HepG2 (cell line): ENCODE measurements around the gene PDIK1L. TPM values are rescaled to one million over a fixed set of nuclear protein-coding genes. Genes with fewer than 3 reads are reported as not detected.

ENCODE experiments used
- ARNT2 ChIP-seq: sonication (generic); formaldehyde crosslinking; IDR thresholded peaks from 2 replicates; pipeline ENCODE4 v1.8.0; 2022; ENCODE audit warnings: mild to moderate bottlenecking, low read depth, missing genetic modification reagents, moderate library complexity
- HOXA3 ChIP-seq: sonication (generic); formaldehyde crosslinking; IDR thresholded peaks from 2 replicates; pipeline ENCODE4 v1.5.0; 2020; ENCODE audit warnings: missing genetic modification reagents
- KAT2B ChIP-seq: fragments of 150-350 bp; IDR thresholded peaks from 2 replicates; pipeline ENCODE4 v1.6.1; 2014; ENCODE audit warnings: low read depth, low read length, borderline replicate concordance
- KAT7 ChIP-seq: IDR thresholded peaks from 2 replicates; pipeline ENCODE4 v1.6.1; 2018; ENCODE audit warnings: borderline replicate concordance, missing compliant biosample characterization
- KDM2A ChIP-seq: sonication (generic); formaldehyde crosslinking; IDR thresholded peaks from 2 replicates; pipeline ENCODE4 v1.4.0; 2020; ENCODE audit warnings: low read depth, missing genetic modification reagents, borderline replicate concordance
- MED13 ChIP-seq: sonication (generic); formaldehyde crosslinking; IDR thresholded peaks from 2 replicates; pipeline ENCODE4 v1.5.0; 2020; ENCODE audit warnings: missing genetic modification reagents
- NFE2L1 ChIP-seq: sonication (generic); formaldehyde crosslinking; IDR thresholded peaks from 2 replicates; pipeline ENCODE4 v1.4.0; 2020; ENCODE audit warnings: missing genetic modification reagents, mild to moderate bottlenecking, borderline replicate concordance
- NRL ChIP-seq: sonication (generic); formaldehyde crosslinking; IDR thresholded peaks from 2 replicates; pipeline ENCODE4 v1.5.0; 2020; ENCODE audit warnings: missing genetic modification reagents, mild to moderate bottlenecking, moderate library complexity, borderline replicate concordance
- POLR2A ChIP-seq, 2 experiments: IDR thresholded peaks; 2 replicates each; pipeline ENCODE4 v1.6.1; 2011; ENCODE audit warnings: low read depth in 2 of 2, low read length in 2 of 2, mild to moderate bottlenecking in 1 of 2, moderate library complexity in 1 of 2; ENCODE audit not compliant: insufficient read depth in 1 of 2
- TCF12 ChIP-seq, 2 experiments: fragments of 450-650 bp in 1 of 2; sonication (generic) in 1 of 2; formaldehyde crosslinking in 1 of 2; IDR thresholded peaks; 2 replicates each; pipeline versions ENCODE4 v1.6.1 to v1.8.0; 2017 to 2022; ENCODE audit warnings: antibody characterized with exemption in 1 of 2, mild to moderate bottlenecking in 1 of 2, missing genetic modification reagents in 1 of 2, moderate library complexity in 1 of 2
- ZNF17 ChIP-seq: sonication (generic); formaldehyde crosslinking; IDR thresholded peaks from 2 replicates; pipeline ENCODE4 v1.5.0; 2020; ENCODE audit warnings: mild to moderate bottlenecking, missing genetic modification reagents
- ZNF274 ChIP-seq: sonication (generic); formaldehyde crosslinking; IDR thresholded peaks from 2 replicates; pipeline ENCODE4 v1.5.1; 2020; ENCODE audit warnings: mild to moderate bottlenecking, missing genetic modification reagents
- ZNF329 ChIP-seq: sonication (generic); formaldehyde crosslinking; IDR thresholded peaks from 2 replicates; pipeline ENCODE4 v1.9.0; 2021; ENCODE audit warnings: low read depth, mild to moderate bottlenecking, missing genetic modification reagents
- ZNF83 ChIP-seq: sonication (generic); formaldehyde crosslinking; IDR thresholded peaks from 2 replicates; pipeline ENCODE4 v1.4.0; 2020; ENCODE audit warnings: missing genetic modification reagents, mild to moderate bottlenecking, borderline replicate concordance
- polyA plus RNA-seq, 8 experiments: library from polyadenylated mRNA; depleted of rRNA in 3 of 8; stranded (reverse) in 7 of 8; unstranded in 1 of 8; fragments of >200 nt; fragmentation: Illumina TruSeq in 4 of 8; extraction: Trizol in 4 of 8; gene quantifications; 2 replicates each; pipeline versions ENCODE4 v1.2.1 to v1.2.3, GENCODE V29; 2011 to 2016; ENCODE audit warnings: low read depth in 4 of 8, missing spikeins in 1 of 8, mixed read lengths in 1 of 8; ENCODE audit not compliant: insufficient read depth in 1 of 8
- total RNA-seq, 5 experiments: library from RNA; depleted of rRNA; stranded (reverse); fragments of >200 nt; fragmentation: Illumina TruSeq; extraction: Trizol; gene quantifications; 2 replicates each; pipeline ENCODE4 v1.2.3, GENCODE V29; 2016; ENCODE audit warnings: low read depth in 1 of 5
- TF ChIP-seq, protein P1 (sequence below): sonication (generic); formaldehyde crosslinking; IDR thresholded peaks from 2 replicates; pipeline ENCODE4 v1.5.1; 2020; ENCODE audit warnings: mild to moderate bottlenecking, missing genetic modification reagents, moderate library complexity
- TF ChIP-seq, protein P2 (sequence below), 2 experiments: sonication (generic) in 1 of 2; formaldehyde crosslinking in 1 of 2; IDR thresholded peaks; 2 replicates each; pipeline versions ENCODE4 v1.4.0 to v1.6.1; 2018 to 2020; ENCODE audit warnings: missing genetic modification reagents in 2 of 2, borderline replicate concordance in 1 of 2, low read depth in 1 of 2, mild to moderate bottlenecking in 1 of 2, missing biosample characterization in 1 of 2
- TF ChIP-seq, protein P3 (sequence below): sonication (generic); formaldehyde crosslinking; IDR thresholded peaks from 2 replicates; pipeline ENCODE4 v1.8.0; 2022; ENCODE audit warnings: missing genetic modification reagents, mild to moderate bottlenecking, inconsistent platforms, borderline replicate concordance

Gene PDIK1L
- total and polyA plus RNA-seq, 2 of the 13 experiments (the other 11 are each of a cell fraction or from before 2014, with no cell fraction given) = 1.9 to 4.6 TPM

DNA sequence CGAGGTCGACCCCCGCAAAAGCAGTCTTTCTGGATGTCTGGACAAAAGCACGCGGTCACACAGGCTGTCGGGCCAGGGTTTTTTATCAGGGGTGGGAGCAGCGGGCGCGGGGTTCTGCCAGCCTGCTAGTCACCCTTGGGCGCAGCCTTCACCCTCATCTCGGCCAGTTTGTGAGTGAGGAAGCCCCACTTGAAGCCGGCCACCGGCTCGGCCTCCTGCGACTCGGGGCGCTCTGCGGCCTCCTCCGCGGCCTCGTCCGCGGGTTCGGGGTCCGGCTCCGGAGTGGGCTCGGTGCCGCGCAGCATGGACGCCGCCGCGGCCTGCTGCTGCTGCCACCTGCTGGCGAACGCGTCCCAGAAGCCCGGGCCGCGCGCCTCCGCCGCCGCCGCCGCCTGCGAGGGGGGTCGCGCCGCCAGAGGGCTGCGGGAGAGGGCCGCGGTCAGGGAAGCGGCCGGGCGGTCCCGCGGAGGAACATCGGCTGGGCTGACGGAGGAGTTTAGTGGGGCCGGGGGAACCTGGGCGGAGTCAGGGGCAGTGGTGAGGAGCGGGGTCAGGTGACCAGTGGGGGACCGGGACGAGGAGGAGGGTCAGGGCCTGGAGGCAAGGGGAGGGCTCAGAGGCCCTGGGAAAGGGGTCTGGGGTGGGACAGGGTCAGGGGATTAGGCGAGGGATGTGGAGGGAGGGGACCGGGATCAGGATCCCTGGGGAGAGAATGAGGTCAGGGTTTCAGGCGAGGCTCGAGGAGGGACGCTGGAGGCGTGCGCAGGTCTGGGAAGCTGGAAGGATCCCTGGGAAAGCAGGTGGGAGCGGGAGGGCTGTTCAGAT is 52.6 kb downstream of the PDIK1L start (continued):
- TF ChIP-seq, protein P1, sequence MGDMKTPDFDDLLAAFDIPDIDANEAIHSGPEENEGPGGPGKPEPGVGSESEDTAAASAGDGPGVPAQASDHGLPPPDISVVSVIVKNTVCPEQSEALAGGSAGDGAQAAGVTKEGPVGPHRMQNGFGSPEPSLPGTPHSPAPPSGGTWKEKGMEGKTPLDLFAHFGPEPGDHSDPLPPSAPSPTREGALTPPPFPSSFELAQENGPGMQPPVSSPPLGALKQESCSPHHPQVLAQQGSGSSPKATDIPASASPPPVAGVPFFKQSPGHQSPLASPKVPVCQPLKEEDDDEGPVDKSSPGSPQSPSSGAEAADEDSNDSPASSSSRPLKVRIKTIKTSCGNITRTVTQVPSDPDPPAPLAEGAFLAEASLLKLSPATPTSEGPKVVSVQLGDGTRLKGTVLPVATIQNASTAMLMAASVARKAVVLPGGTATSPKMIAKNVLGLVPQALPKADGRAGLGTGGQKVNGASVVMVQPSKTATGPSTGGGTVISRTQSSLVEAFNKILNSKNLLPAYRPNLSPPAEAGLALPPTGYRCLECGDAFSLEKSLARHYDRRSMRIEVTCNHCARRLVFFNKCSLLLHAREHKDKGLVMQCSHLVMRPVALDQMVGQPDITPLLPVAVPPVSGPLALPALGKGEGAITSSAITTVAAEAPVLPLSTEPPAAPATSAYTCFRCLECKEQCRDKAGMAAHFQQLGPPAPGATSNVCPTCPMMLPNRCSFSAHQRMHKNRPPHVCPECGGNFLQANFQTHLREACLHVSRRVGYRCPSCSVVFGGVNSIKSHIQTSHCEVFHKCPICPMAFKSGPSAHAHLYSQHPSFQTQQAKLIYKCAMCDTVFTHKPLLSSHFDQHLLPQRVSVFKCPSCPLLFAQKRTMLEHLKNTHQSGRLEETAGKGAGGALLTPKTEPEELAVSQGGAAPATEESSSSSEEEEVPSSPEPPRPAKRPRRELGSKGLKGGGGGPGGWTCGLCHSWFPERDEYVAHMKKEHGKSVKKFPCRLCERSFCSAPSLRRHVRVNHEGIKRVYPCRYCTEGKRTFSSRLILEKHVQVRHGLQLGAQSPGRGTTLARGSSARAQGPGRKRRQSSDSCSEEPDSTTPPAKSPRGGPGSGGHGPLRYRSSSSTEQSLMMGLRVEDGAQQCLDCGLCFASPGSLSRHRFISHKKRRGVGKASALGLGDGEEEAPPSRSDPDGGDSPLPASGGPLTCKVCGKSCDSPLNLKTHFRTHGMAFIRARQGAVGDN (CRISPR knock-in tag) = peak; percentile 57
- TF ChIP-seq NFE2L1 (CRISPR knock-in tag) = no peak
- TF ChIP-seq ZNF274 (CRISPR knock-in tag) = no peak
- no peak for TF ChIP-seq MED13
- TF ChIP-seq KDM2A (CRISPR knock-in tag) = no peak; the same call in 1 of the 2 replicates
- peak; percentile 69; the same call in 1 of the 2 replicates for TF ChIP-seq ARNT2 (CRISPR knock-in tag)
- TF ChIP-seq NRL (CRISPR knock-in tag) = 0 out of 2 replicates have a peak, but pooled peaks have one; percentile 46
- TF ChIP-seq, protein P2, sequence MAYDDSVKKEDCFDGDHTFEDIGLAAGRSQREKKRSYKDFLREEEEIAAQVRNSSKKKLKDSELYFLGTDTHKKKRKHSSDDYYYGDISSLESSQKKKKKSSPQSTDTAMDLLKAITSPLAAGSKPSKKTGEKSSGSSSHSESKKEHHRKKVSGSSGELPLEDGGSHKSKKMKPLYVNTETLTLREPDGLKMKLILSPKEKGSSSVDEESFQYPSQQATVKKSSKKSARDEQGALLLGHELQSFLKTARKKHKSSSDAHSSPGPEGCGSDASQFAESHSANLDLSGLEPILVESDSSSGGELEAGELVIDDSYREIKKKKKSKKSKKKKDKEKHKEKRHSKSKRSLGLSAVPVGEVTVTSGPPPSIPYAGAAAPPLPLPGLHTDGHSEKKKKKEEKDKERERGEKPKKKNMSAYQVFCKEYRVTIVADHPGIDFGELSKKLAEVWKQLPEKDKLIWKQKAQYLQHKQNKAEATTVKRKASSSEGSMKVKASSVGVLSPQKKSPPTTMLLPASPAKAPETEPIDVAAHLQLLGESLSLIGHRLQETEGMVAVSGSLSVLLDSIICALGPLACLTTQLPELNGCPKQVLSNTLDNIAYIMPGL (CRISPR knock-in tag; IDR thresholded peaks at IDR 0.05; ENCODE audit: borderline replicate concordance in 1 of 2, low read depth in 1 of 2) = peak in 1 of 2 experiments; percentile 41; a peak in 1 of 4 replicates
- TF ChIP-seq ZNF329 = peak; percentile 61
- no peak for TF ChIP-seq TCF12 (IDR thresholded peaks at IDR 0.05)
- no peak for TF ChIP-seq TCF12 (CRISPR knock-in tag; IDR thresholded peaks at IDR 0.05)
- TF ChIP-seq POLR2A (IDR thresholded peaks at IDR 0.05; ENCODE audit: insufficient read depth in 1 of 2, low read depth in 2 of 2, low read length in 2 of 2) = no peak
- TF ChIP-seq, protein P3, sequence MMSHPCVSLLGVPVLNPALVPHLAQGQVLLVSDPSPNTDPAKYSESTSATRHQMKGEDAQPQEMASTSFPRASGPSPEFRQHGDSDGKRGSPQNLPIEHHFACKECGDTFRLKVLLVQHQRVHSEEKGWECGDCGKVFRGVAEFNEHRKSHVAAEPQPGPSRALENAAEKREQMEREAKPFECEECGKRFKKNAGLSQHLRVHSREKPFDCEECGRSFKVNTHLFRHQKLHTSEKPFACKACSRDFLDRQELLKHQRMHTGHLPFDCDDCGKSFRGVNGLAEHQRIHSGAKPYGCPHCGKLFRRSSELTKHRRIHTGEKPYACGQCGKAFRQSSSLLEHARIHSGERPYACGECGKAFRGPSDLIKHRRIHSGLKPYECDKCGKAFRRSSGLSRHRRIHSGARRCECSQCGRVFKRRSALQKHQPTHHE (CRISPR knock-in tag) = 0 out of 2 replicates have a peak, but pooled peaks have one; percentile 30
- no peak for TF ChIP-seq ZNF17 (CRISPR knock-in tag)
- TF ChIP-seq KAT7 = no peak
- 0 out of 2 replicates have a peak, but pooled peaks have one; percentile 53 for TF ChIP-seq HOXA3 (CRISPR knock-in tag)
- no peak for TF ChIP-seq ZNF83
- TF ChIP-seq KAT2B = no peak
